Peyer's patch (tissue), 4 donors: ENCODE data around the gene MTHFSD. TPM values are rescaled to one million over a fixed set of nuclear protein-coding genes. Genes with fewer than 3 reads are reported as not detected.

Experiments
- DNase-seq, 3 donors: peaks; one replicate each; pipeline ENCODE4 v3.0.0-alpha.2; 2017 to 2019
- H3K27ac ChIP-seq, 4 donors: fragments of 200-600 bp; sonication (generic); one replicate each; pipeline ENCODE4 v1.5.1; 2016 to 2019
- H3K27me3 ChIP-seq, 2 donors: fragments of 200-600 bp; sonication (generic); one replicate each; pipeline ENCODE4 v1.5.1; 2019
- H3K36me3 ChIP-seq, 3 donors: fragments of 200-600 bp; sonication (generic); one replicate each; pipeline ENCODE4 v1.5.1; 2016 to 2019
- H3K4me1 ChIP-seq, 4 donors: fragments of 200-600 bp; sonication (generic); one replicate each; pipeline ENCODE4 v1.5.1; 2016 to 2019
- H3K4me3 ChIP-seq, 4 donors: fragments of 200-600 bp; sonication (generic); 1 replicate in 3 of 4; 2 replicates in 1 of 4; pipeline ENCODE4 v1.5.1; 2016 to 2019; ENCODE audit warnings: mild to moderate bottlenecking in 1 of 4
- H3K9me3 ChIP-seq, 4 donors: fragments of 200-600 bp; sonication (generic); one replicate each; pipeline ENCODE4 v1.5.1; 2016 to 2019; ENCODE audit warnings: mild to moderate bottlenecking in 1 of 4
- CTCF ChIP-seq, 6 experiments: fragments of 450-650 bp in 4 of 6; fragments of 200-600 bp in 2 of 6; sonication (generic) in 1 of 6; IDR thresholded peaks; one replicate each; pipeline ENCODE4 v1.5.1; 2017 to 2019; ENCODE audit warnings: antibody characterized with exemption in 6 of 6, mild to moderate bottlenecking in 3 of 6, moderate library complexity in 1 of 6
- POLR2A ChIP-seq, 2 donors: fragments of 450-650 bp; IDR thresholded peaks; one replicate each; pipeline ENCODE4 v1.5.1; 2017; ENCODE audit warnings: antibody characterized with exemption in 2 of 2, mild to moderate bottlenecking in 2 of 2, moderate library complexity in 2 of 2
- total RNA-seq, 4 donors: library from RNA; depleted of rRNA; stranded (reverse); fragments of >200 nt; gene quantifications; one replicate each; pipeline ENCODE4 v1.1.0, GENCODE V29; 2016

Gene MTHFSD
- total RNA-seq, 4 donors from 2014 or later: 18.2 to 35.4 (median 21.9) TPM

GRCh38 chr16:86525696-86526095 is 29.3 kb downstream of the MTHFSD start:
- Histone ChIP-seq H3K36me3 (no peaks in the 10 kb centered on the region), H3K4me1 (no peaks in the 10 kb centered on the region), H3K27me3 (no peaks in the 10 kb centered on the region), H3K27ac (no peak overlapping the region), H3K4me3 (no peak overlapping the region), H3K9me3 (no peaks in the 10 kb centered on the region)
- no peak for DNase-seq
- no peak for TF ChIP-seq POLR2A (IDR thresholded peaks at IDR 0.05)
- TF ChIP-seq CTCF (IDR thresholded peaks at IDR 0.05): no peak

- no peak for DNase-seq
- Histone ChIP-seq H3K27ac (no peak overlapping the region), H3K4me3 (no peak overlapping the region), H3K27me3 (no peaks in the 10 kb centered on the region), H3K36me3 (no peaks in the 10 kb centered on the region), H3K4me1 (peaks cover 0 to 14% (median 6%) of the 10 kb centered on the region in 4 donors), H3K9me3 (no peaks in the 10 kb centered on the region)
- TF ChIP-seq POLR2A (IDR thresholded peaks at IDR 0.05) (no peak), CTCF (IDR thresholded peaks at IDR 0.05) (no peak)
These were observed 31.0 kb downstream of the MTHFSD start for GRCh38 chr16:86524029-86524428.

GRCh38 chr16:86523166-86523740 is 31.8 kb downstream of the MTHFSD start:
- Histone ChIP-seq H3K4me1 (peaks cover 0 to 20% (median 6%) of the 10 kb centered on the region in 4 donors), H3K4me3 (no peak overlapping the region), H3K27me3 (no peaks in the 10 kb centered on the region), H3K36me3 (no peaks in the 10 kb centered on the region), H3K9me3 (no peaks in the 10 kb centered on the region), H3K27ac (no peak overlapping the region)
- DNase-seq: no peak
- TF ChIP-seq CTCF (IDR thresholded peaks at IDR 0.05) (no peak), POLR2A (IDR thresholded peaks at IDR 0.05) (no peak)

- H3K27me3 ChIP-seq: no peaks in the 10 kb centered on the region
- TF ChIP-seq CTCF (IDR thresholded peaks at IDR 0.05) (no peak), POLR2A (IDR thresholded peaks at IDR 0.05) (no peak)
- H3K4me1 ChIP-seq: peaks cover 0 to 25% (median 6%) of the 10 kb centered on the region in 4 donors
- no peak overlapping the region for H3K4me3 ChIP-seq
- H3K27ac ChIP-seq: no peak overlapping the region
- no peaks in the 10 kb centered on the region for H3K36me3 ChIP-seq
- no peak for DNase-seq
- H3K9me3 ChIP-seq: no peaks in the 10 kb centered on the region
These were observed 32.4 kb downstream of the MTHFSD start for GRCh38 chr16:86522634-86523033.

GRCh38 chr16:86521236-86522197 is 33.5 kb downstream of the MTHFSD start:
- no peaks in the 10 kb centered on the region for H3K9me3 ChIP-seq
- no peak for DNase-seq
- H3K36me3 ChIP-seq: no peaks in the 10 kb centered on the region
- no peak overlapping the region for H3K27ac ChIP-seq
- no peak overlapping the region for H3K4me3 ChIP-seq
- no peaks in the 10 kb centered on the region for H3K27me3 ChIP-seq
- H3K4me1 ChIP-seq: peaks cover 0 to 25% (median 6%) of the 10 kb centered on the region in 4 donors
- TF ChIP-seq CTCF (IDR thresholded peaks at IDR 0.05) (no peak), POLR2A (IDR thresholded peaks at IDR 0.05) (no peak)
